ENCODE data around the gene GTF2F2. TPM values are rescaled to one million over a fixed set of nuclear protein-coding genes. Genes with fewer than 3 reads are reported as not detected.
A peak's percentile ranks its signal among the peaks of the same experiment; 100 is the strongest.

Gene GTF2F2
- total RNA-seq, 1 experiment from 2014 or later = 28.1 TPM

DNA sequence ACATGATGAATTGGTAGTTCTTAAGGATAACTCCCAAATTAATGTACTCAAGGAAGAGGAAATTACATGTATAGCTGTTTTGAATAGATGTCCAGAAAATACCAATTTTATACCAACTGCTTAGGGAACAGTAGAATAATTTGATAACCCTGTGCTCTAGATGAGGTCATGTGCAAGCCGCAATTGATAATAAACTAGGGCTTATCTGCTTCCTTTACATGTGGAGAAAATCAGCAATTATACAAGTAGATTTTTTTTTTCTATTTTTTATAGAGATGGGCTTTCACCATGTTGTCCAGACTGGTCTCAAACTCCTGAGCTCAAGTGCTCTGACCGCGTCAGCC is 211.4 kb downstream of the GTF2F2 start:
- Histone ChIP-seq H3K9me3 (no peaks in the 10 kb centered on the region), H3K36me3 (ENCODE audit: control insufficient read depth, insufficient read depth, low read length) (0 out of 2 replicates have a peak, but pooled peaks cover 5% of the 10 kb centered on the region), H3K4me3 (ENCODE audit: low read depth, low read length) (no peak overlapping the region), H3K4me1 (peaks cover 40% of the 10 kb centered on the region), H3K27me3 (replicated peaks; ENCODE audit: control insufficient read depth, insufficient read depth, low read length) (no peaks in the 10 kb centered on the region)
- ChIA-PET CTCF (interaction anchor here (0.6 kb wide), 1 partner anchor 9 kb away, joined by 3 read pairs; no protein-coding TSS in a partner anchor), POLR2A (interaction anchor here (0.6 to 4.8 kb wide), 4 partner anchors 9 to 133 kb away, joined by 3 to 26 read pairs (median 7); partner anchors contain the start of genes COG3 and TPT1)
- BruUV-seq (replicated peaks) = no TSS peak
- Mint-ChIP-seq H3K27ac (ENCODE audit: unreplicated experiment) (peak overlapping the region; percentile 54), H3K27me3 (ENCODE audit: insufficient read depth, unreplicated experiment) (no peaks in the 10 kb centered on the region), H3K9me3 (ENCODE audit: unreplicated experiment) (no peaks in the 10 kb centered on the region), H3K4me1 (ENCODE audit: low read depth, unreplicated experiment) (peaks cover 45% of the 10 kb centered on the region), H3K36me3 (ENCODE audit: insufficient read depth, unreplicated experiment) (peaks cover 99% of the 10 kb centered on the region), H3K4me3 (ENCODE audit: unreplicated experiment) (no peak overlapping the region)
- TF ChIP-seq, protein P1, sequence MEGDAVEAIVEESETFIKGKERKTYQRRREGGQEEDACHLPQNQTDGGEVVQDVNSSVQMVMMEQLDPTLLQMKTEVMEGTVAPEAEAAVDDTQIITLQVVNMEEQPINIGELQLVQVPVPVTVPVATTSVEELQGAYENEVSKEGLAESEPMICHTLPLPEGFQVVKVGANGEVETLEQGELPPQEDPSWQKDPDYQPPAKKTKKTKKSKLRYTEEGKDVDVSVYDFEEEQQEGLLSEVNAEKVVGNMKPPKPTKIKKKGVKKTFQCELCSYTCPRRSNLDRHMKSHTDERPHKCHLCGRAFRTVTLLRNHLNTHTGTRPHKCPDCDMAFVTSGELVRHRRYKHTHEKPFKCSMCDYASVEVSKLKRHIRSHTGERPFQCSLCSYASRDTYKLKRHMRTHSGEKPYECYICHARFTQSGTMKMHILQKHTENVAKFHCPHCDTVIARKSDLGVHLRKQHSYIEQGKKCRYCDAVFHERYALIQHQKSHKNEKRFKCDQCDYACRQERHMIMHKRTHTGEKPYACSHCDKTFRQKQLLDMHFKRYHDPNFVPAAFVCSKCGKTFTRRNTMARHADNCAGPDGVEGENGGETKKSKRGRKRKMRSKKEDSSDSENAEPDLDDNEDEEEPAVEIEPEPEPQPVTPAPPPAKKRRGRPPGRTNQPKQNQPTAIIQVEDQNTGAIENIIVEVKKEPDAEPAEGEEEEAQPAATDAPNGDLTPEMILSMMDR (IDR thresholded peaks at IDR 0.05; ENCODE audit: insufficient read depth in 1 of 2, low read depth in 1 of 2, low read length in 1 of 2, severe bottlenecking in 1 of 2, unreplicated experiment in 1 of 2) = no peak
- DNase-seq = no peak
- intact Hi-C loops (cut with micrococcal nuclease; ENCODE audit: unreplicated experiment) = no loop called here

DNA sequence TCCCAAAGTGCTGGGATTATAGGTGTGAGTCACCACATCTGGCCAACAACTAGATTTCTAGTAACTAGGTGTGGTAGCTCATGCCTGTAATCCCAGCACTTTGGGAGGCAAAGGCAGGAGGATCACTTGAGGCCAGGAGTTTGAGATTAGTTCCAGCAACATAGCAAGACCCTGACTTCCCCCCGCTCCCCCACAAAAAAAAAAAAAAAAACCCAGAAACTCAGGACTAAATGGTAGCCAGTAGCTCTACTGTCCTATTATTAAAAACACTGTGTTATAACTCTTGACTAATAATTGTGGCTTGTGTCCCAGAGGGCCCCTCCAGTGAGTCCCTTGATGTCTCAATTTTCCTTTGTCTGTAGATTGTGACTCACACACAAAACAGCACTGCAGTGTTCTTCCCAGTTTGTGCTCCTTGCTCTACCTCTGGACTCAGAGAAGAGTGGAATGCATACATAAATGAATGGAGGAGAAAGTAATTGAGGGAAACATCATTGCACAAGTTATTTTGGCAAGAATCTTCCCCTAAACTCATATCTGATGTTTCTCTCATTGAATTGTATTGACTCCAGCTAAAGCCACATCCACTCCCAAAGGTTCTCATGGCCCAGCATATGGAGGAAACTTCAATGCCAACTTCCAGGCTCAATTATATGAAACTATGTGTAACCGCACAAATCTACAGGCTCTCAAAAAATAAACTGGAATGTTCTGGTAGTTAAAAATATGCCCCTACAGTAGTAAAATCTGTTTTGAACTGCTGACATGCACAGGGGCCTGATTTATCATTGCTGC is 211.9 kb downstream of the GTF2F2 start:
- ChIA-PET POLR2A (interaction anchor here (0.5 to 4.8 kb wide), 5 partner anchors 9 to 96 kb away, joined by 3 to 26 read pairs (median 8); partner anchors contain the start of gene TPT1), CTCF (interaction anchor here (0.6 kb wide), 2 partner anchors 8 to 244 kb away, joined by 3 read pairs; no protein-coding TSS in a partner anchor)
- H3K27me3 Mint-ChIP-seq (ENCODE audit: insufficient read depth, unreplicated experiment) = no peaks in the 10 kb centered on the region
- Histone ChIP-seq H3K36me3 (ENCODE audit: control insufficient read depth, insufficient read depth, low read length) (0 out of 2 replicates have a peak, but pooled peaks cover 6% of the 10 kb centered on the region), H3K9me3 (no peaks in the 10 kb centered on the region), H3K4me1 (peaks cover 43% of the 10 kb centered on the region), H3K4me3 (ENCODE audit: low read depth, low read length) (no peak overlapping the region), H3K27me3 (replicated peaks; ENCODE audit: control insufficient read depth, insufficient read depth, low read length) (no peaks in the 10 kb centered on the region)
- BruUV-seq (replicated peaks) = no TSS peak
- DNase-seq = no peak
- H3K4me3 Mint-ChIP-seq (ENCODE audit: unreplicated experiment) = no peak overlapping the region
- intact Hi-C loops (cut with micrococcal nuclease; ENCODE audit: unreplicated experiment) = no loop called here
- peaks cover 51% of the 10 kb centered on the region for H3K4me1 Mint-ChIP-seq (ENCODE audit: low read depth, unreplicated experiment)
- TF ChIP-seq, protein P1 (IDR thresholded peaks at IDR 0.05; ENCODE audit: insufficient read depth in 1 of 2, low read depth in 1 of 2, low read length in 1 of 2, severe bottlenecking in 1 of 2, unreplicated experiment in 1 of 2) = no peak
- peaks cover 100% of the 10 kb centered on the region for H3K36me3 Mint-ChIP-seq (ENCODE audit: insufficient read depth, unreplicated experiment)
- H3K27ac Mint-ChIP-seq (ENCODE audit: unreplicated experiment) = peak overlapping the region; percentile 54
- no peaks in the 10 kb centered on the region for H3K9me3 Mint-ChIP-seq (ENCODE audit: unreplicated experiment)

DNA sequence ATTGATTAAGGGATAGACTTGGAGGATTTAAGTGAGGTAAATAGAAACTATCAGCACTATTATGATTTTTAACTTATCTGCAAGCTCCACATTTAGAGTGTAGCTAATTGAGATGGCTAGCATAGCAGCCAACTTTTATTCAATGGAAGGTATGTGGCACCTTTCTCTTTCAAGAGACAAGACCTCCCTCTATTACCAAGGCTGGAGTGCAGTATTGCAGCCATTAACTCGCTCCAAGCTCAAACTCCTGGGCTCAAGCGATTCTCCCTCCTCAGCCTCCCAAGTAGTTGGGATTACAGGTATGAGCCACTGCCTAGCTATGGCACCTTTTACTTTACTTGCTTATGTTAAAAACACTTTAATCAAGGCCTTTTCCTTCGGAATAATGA is 212.5 kb downstream of the GTF2F2 start:
- CTCF ChIA-PET = interaction anchor here (0.6 kb wide), 1 partner anchor 244 kb away, joined by 3 read pairs; no protein-coding TSS in a partner anchor
- peaks cover 46% of the 10 kb centered on the region for H3K4me1 ChIP-seq
- TF ChIP-seq, protein P1 (IDR thresholded peaks at IDR 0.05; ENCODE audit: insufficient read depth in 1 of 2, low read depth in 1 of 2, low read length in 1 of 2, severe bottlenecking in 1 of 2, unreplicated experiment in 1 of 2) = no peak
- Mint-ChIP-seq H3K9me3 (ENCODE audit: unreplicated experiment) (no peaks in the 10 kb centered on the region), H3K4me1 (ENCODE audit: low read depth, unreplicated experiment) (peaks cover 52% of the 10 kb centered on the region), H3K4me3 (ENCODE audit: unreplicated experiment) (no peak overlapping the region), H3K36me3 (ENCODE audit: insufficient read depth, unreplicated experiment) (peaks cover 100% of the 10 kb centered on the region), H3K27ac (ENCODE audit: unreplicated experiment) (peak overlapping the region; percentile 54), H3K27me3 (ENCODE audit: insufficient read depth, unreplicated experiment) (no peaks in the 10 kb centered on the region)
- BruUV-seq (replicated peaks) = no TSS peak
- H3K9me3 ChIP-seq = no peaks in the 10 kb centered on the region
- no peak overlapping the region for H3K4me3 ChIP-seq (ENCODE audit: low read depth, low read length)
- intact Hi-C loops (cut with micrococcal nuclease; ENCODE audit: unreplicated experiment) = no loop called here
- peaks cover 8% of the 10 kb centered on the region; the same call in 1 of the 2 replicates for H3K36me3 ChIP-seq (ENCODE audit: control insufficient read depth, insufficient read depth, low read length)
- no peak for DNase-seq
- no peaks in the 10 kb centered on the region for H3K27me3 ChIP-seq (replicated peaks; ENCODE audit: control insufficient read depth, insufficient read depth, low read length)
- POLR2A ChIA-PET = interaction anchor here (0.5 to 4.8 kb wide), 3 partner anchors 8 to 96 kb away, joined by 3 to 26 read pairs (median 3); partner anchors contain the start of gene TPT1

Measured in Caco-2 (cell line).